Transverse colon (tissue), 4 donors: ENCODE results near the gene SEMA6B. TPM values are rescaled to one million over a fixed set of nuclear protein-coding genes. Genes with fewer than 3 reads are reported as not detected.

Experiments used
- DNase-seq: peaks from one replicate; pipeline ENCODE4 v3.0.0-alpha.2; 2019
- H3K27ac ChIP-seq, 4 donors: fragments of 200-600 bp; sonication (generic); 2 replicates each; pipeline ENCODE4 v1.5.1; 2016 to 2018; ENCODE audit warnings: inconsistent platforms in 4 of 4
- H3K27me3 ChIP-seq: fragments of 200-600 bp; sonication (generic); 2 replicates; pipeline ENCODE4 v1.5.1; 2017; ENCODE audit warnings: inconsistent platforms
- H3K36me3 ChIP-seq, 4 donors: fragments of 200-600 bp; sonication (generic); 2 replicates each; pipeline ENCODE4 v1.5.1; 2017 to 2019; ENCODE audit warnings: inconsistent platforms in 4 of 4
- H3K4me1 ChIP-seq, 4 donors: fragments of 200-600 bp; sonication (generic); 2 replicates each; pipeline ENCODE4 v1.5.1; 2017 to 2020; ENCODE audit warnings: inconsistent platforms in 4 of 4
- H3K4me3 ChIP-seq, 4 donors: fragments of 200-600 bp; sonication (generic); 1 replicate in 1 of 4; 2 replicates in 3 of 4; pipeline versions ENCODE4 v1.5.1 to v1.6.1; 2017 to 2019; ENCODE audit warnings: inconsistent platforms in 4 of 4
- H3K9me3 ChIP-seq, 2 donors: fragments of 200-600 bp; sonication (generic); 2 replicates each; pipeline ENCODE4 v1.5.1; 2017 to 2019; ENCODE audit warnings: inconsistent platforms in 2 of 2
- CTCF ChIP-seq, 5 experiments: fragments of 200-600 bp in 3 of 5; fragments of 450-650 bp in 2 of 5; sonication (generic) in 3 of 5; IDR thresholded peaks; 1 replicate in 2 of 5; 2 replicates in 3 of 5; pipeline ENCODE4 v1.5.1; 2016 to 2017; ENCODE audit warnings: antibody characterized with exemption in 5 of 5, inconsistent platforms in 3 of 5, mild to moderate bottlenecking in 2 of 5, moderate library complexity in 1 of 5
- EP300 ChIP-seq: sonication (generic); formaldehyde crosslinking; IDR thresholded peaks from one replicate; pipeline ENCODE4 v1.6.1; 2017; ENCODE audit warnings: antibody characterized with exemption, low read depth
- POLR2A ChIP-seq: fragments of 450-650 bp; IDR thresholded peaks from one replicate; pipeline ENCODE4 v1.6.1; 2016; ENCODE audit warnings: antibody characterized with exemption, mild to moderate bottlenecking, moderate library complexity
- POLR2AphosphoS5 ChIP-seq, 3 donors: sonication (generic); formaldehyde crosslinking; IDR thresholded peaks; one replicate each; pipeline ENCODE4 v1.6.1; 2016; ENCODE audit warnings: antibody characterized with exemption in 3 of 3
- WGBS, 2 donors: methylation state at CpG; one replicate each; pipeline ENCODE4 v1.1.5; 2018; ENCODE audit warnings: low coverage in 1 of 2; 5-methylcytosine and 5-hydroxymethylcytosine counted together
- in situ Hi-C, 4 donors: fragments of 200-750 bp; cut with MboI; loops; one replicate each; pipeline versions ENCODE4 v1.15.0 to v1.15.1; 2017; ENCODE audit warnings: low sequenced_read_pairs in 3 of 4, low pct_ligation_motif_present in 1 of 4, low pct_unique_long_range_greater_than_20kb in 1 of 4
- intact Hi-C: fragments of 100-400 bp; cut with DNase I; formaldehyde crosslinking; loops from one replicate; pipeline ENCODE4 v1.15.1; 2023; ENCODE audit warnings: low total_unique reads
- total RNA-seq, 4 donors: library from RNA; depleted of rRNA; stranded (reverse); fragments of >200 nt; gene quantifications; one replicate each; pipeline ENCODE4 v1.1.0, GENCODE V29; 2016

SEMA6B gene
- total RNA-seq, 4 donors from 2014 or later, result 1.00 to 4.1 (median 1.7) TPM

GRCh38 chr19:4511300-4512054, 48.0 kb downstream of the SEMA6B start:
- no peaks in the 10 kb centered on the region for H3K4me1 ChIP-seq
- intact Hi-C loops (no loop called here), in situ Hi-C loops (no loop called here)
- H3K27ac ChIP-seq, result no peak overlapping the region
- DNase-seq, result no peak
- no peak overlapping the region for H3K4me3 ChIP-seq
- no peak for TF ChIP-seq CTCF (IDR thresholded peaks at IDR 0.05)
- TF ChIP-seq EP300, result no peak
- TF ChIP-seq POLR2AphosphoS5 (IDR thresholded peaks at IDR 0.05), result no peak
- TF ChIP-seq POLR2A, result no peak
- no peaks in the 10 kb centered on the region for H3K9me3 ChIP-seq
- 83 to 84% methylated on average over 9 to 26 of the region's 27 CpGs for WGBS, 2 donors
- no peaks in the 10 kb centered on the region for H3K36me3 ChIP-seq
- H3K27me3 ChIP-seq, result no peaks in the 10 kb centered on the region

GRCh38 chr19:4510435-4511255, 48.8 kb downstream of the SEMA6B start:
- Histone ChIP-seq H3K27ac (no peak overlapping the region), H3K4me3 (no peak overlapping the region), H3K27me3 (no peaks in the 10 kb centered on the region), H3K9me3 (no peaks in the 10 kb centered on the region), H3K4me1 (no peaks in the 10 kb centered on the region), H3K36me3 (no peaks in the 10 kb centered on the region)
- no peak for DNase-seq
- 83 to 88% methylated on average over 6 to 37 of the region's 37 CpGs for WGBS, 2 donors
- intact Hi-C loops (no loop called here), in situ Hi-C loops (no loop called here)
- TF ChIP-seq CTCF (IDR thresholded peaks at IDR 0.05), result no peak
- TF ChIP-seq POLR2A, result no peak
- TF ChIP-seq EP300, result no peak
- TF ChIP-seq POLR2AphosphoS5 (IDR thresholded peaks at IDR 0.05), result no peak

- TF ChIP-seq EP300 (no peak), CTCF (IDR thresholded peaks at IDR 0.05) (no peak), POLR2AphosphoS5 (IDR thresholded peaks at IDR 0.05) (no peak), POLR2A (no peak)
- no peaks in the 10 kb centered on the region for H3K36me3 ChIP-seq
- H3K9me3 ChIP-seq, result no peaks in the 10 kb centered on the region
- H3K27me3 ChIP-seq, result no peaks in the 10 kb centered on the region
- no peak for DNase-seq
- 92% methylated on average over 19 of the region's 21 CpGs; no CpG with 5 or more reads in 1 of the 2 donors for WGBS, 2 donors
- no peak overlapping the region for H3K4me3 ChIP-seq
- intact Hi-C loops, result no loop called here
- no peak overlapping the region for H3K27ac ChIP-seq
- no peaks in the 10 kb centered on the region for H3K4me1 ChIP-seq
- in situ Hi-C loops, result no loop called here
Measured at GRCh38 chr19:4508698-4509097, 50.8 kb downstream of the SEMA6B start.

GRCh38 chr19:4507804-4508203, 51.7 kb downstream of the SEMA6B start:
- no peak overlapping the region for H3K27ac ChIP-seq
- in situ Hi-C loops (no loop called here), intact Hi-C loops (no loop called here)
- no peak for DNase-seq
- H3K4me1 ChIP-seq, result no peaks in the 10 kb centered on the region
- H3K4me3 ChIP-seq, result no peak overlapping the region
- TF ChIP-seq POLR2AphosphoS5 (IDR thresholded peaks at IDR 0.05) (no peak), CTCF (IDR thresholded peaks at IDR 0.05) (no peak), POLR2A (no peak), EP300 (no peak)
- H3K36me3 ChIP-seq, result no peaks in the 10 kb centered on the region
- H3K27me3 ChIP-seq, result no peaks in the 10 kb centered on the region
- no peaks in the 10 kb centered on the region for H3K9me3 ChIP-seq
- 78% methylated on average over 11 of the region's 17 CpGs; no CpG with 5 or more reads in 1 of the 2 donors for WGBS, 2 donors
